ENCODE measurements around the gene WIPF1.

- no peak for TF ChIP-seq POLR2A (IDR thresholded peaks at IDR 0.05; ENCODE audit: low read depth, low read length)
- no peak for TF ChIP-seq TAF1 (IDR thresholded peaks at IDR 0.05; ENCODE audit: borderline replicate concordance, low read depth, low read length)
- no peak for TF ChIP-seq POLR2AphosphoS5 (IDR thresholded peaks at IDR 0.05; ENCODE audit: low read depth, low read length)
Observed at GRCh38 chr2:174580951-174581350, 16.7 kb downstream of the WIPF1 start.
